Mammary epithelial cell (primary cell): Measurements from ENCODE around the gene ARMCX4.

Experiments
- EZH2 ChIP-seq: IDR thresholded peaks from 2 replicates; pipeline ENCODE4 v1.6.1; 2012; ENCODE audit warnings: low read length, inconsistent platforms, borderline replicate concordance
- TF ChIP-seq, protein P1 (sequence below), 2 donors: IDR thresholded peaks in 1 of 2; conservative IDR thresholded peaks in 1 of 2; 2 replicates each; pipeline ENCODE4 v1.5.1; 2011 to 2012; ENCODE audit warnings: inconsistent platforms in 2 of 2, low read length in 2 of 2, mild to moderate bottlenecking in 2 of 2, control low read depth in 1 of 2, low read depth in 1 of 2; ENCODE audit not compliant: insufficient read depth in 1 of 2; ENCODE audit errors: extremely low read depth in 1 of 2

DNA sequence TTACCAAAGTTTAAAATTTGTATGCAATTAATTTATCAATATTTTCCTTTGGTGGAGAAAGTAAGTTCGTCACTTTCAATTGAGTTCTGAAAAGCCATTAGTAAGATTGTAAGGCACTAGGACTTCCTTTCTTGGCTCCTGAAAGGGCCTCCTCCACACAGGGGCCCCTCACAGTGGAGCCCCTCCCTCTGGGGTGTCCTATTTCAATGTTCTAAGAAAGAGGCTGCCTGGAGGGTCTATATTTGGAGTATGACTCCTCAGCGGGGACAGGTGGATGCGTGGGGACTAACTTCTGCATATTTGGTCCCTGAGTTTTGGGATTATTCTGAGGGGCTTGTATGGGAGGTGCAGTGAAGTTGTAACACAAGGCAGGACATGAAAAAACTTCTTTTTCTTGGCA lies 1.6 kb upstream of the ARMCX4 start:
- TF ChIP-seq, protein P1, sequence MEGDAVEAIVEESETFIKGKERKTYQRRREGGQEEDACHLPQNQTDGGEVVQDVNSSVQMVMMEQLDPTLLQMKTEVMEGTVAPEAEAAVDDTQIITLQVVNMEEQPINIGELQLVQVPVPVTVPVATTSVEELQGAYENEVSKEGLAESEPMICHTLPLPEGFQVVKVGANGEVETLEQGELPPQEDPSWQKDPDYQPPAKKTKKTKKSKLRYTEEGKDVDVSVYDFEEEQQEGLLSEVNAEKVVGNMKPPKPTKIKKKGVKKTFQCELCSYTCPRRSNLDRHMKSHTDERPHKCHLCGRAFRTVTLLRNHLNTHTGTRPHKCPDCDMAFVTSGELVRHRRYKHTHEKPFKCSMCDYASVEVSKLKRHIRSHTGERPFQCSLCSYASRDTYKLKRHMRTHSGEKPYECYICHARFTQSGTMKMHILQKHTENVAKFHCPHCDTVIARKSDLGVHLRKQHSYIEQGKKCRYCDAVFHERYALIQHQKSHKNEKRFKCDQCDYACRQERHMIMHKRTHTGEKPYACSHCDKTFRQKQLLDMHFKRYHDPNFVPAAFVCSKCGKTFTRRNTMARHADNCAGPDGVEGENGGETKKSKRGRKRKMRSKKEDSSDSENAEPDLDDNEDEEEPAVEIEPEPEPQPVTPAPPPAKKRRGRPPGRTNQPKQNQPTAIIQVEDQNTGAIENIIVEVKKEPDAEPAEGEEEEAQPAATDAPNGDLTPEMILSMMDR (conservative IDR thresholded peaks at IDR 0.05 in 1 of 2, IDR thresholded peaks at IDR 0.05 in 1 of 2; ENCODE audit: extremely low read depth in 1 of 2, insufficient read depth in 1 of 2, low read depth in 1 of 2, low read length in 2 of 2) = no peak
- TF ChIP-seq EZH2 = no peak
